OCI-LY3 (cell line): Measurements from ENCODE around the gene NCKAP5.

Experiments used
- H2AFZ ChIP-seq: fragments of 200-600, 300-600 bp; shearing (Covaris generic); 2 replicates; pipeline ENCODE4 v1.6.0; 2014; ENCODE audit warnings: antibody characterized with exemption, low read depth, low read length
- H3K27ac ChIP-seq: fragments of 200-600, 300-600 bp; sonication (generic); 2 replicates; pipeline ENCODE4 v1.5.1; 2014; ENCODE audit warnings: mild to moderate bottlenecking, low read length, moderate library complexity, mixed read lengths
- H3K27me3 ChIP-seq: fragments of 200-600, 300-600 bp; sonication (generic); 2 replicates; pipeline ENCODE4 v1.6.1; 2014; ENCODE audit warnings: low read depth, low read length, mixed read lengths
- H3K36me3 ChIP-seq: fragments of 200-600, 300-600 bp; sonication (generic); replicated peaks from 2 replicates; pipeline ENCODE3; 2014; ENCODE audit warnings: low read depth, low read length, mixed read lengths
- H3K4me1 ChIP-seq: fragments of 300-600, 200-600 bp; sonication (generic); 2 replicates; pipeline ENCODE4 v1.6.1; 2014; ENCODE audit warnings: low read length, mixed read lengths
- H3K4me2 ChIP-seq: fragments of 200-600, 300-600 bp; sonication (generic); 2 replicates; pipeline ENCODE4 v1.6.1; 2014; ENCODE audit warnings: low read length, mixed read lengths
- H3K4me3 ChIP-seq: fragments of 300-600, 200-600 bp; sonication (generic); 2 replicates; pipeline ENCODE4 v1.5.1; 2014; ENCODE audit warnings: antibody characterized with exemption, mild to moderate bottlenecking, low read length, moderate library complexity
- H3K79me2 ChIP-seq: fragments of 300-600, 200-600 bp; shearing (Covaris generic); 2 replicates; pipeline ENCODE4 v1.6.1; 2014; ENCODE audit warnings: mild to moderate bottlenecking, low read length, mixed read lengths
- H3K9ac ChIP-seq: fragments of 300-600, 200-600 bp; shearing (Covaris generic); 2 replicates; pipeline ENCODE4 v1.6.0; 2014; ENCODE audit warnings: mild to moderate bottlenecking, low read length, moderate library complexity
- H3K9me3 ChIP-seq: fragments of 200-600, 300-600 bp; shearing (Covaris generic); 2 replicates; pipeline ENCODE4 v1.6.1; 2014; ENCODE audit warnings: low read length, mixed read lengths; ENCODE audit not compliant: insufficient read depth
- H4K20me1 ChIP-seq: fragments of 200-600, 300-600 bp; sonication (generic); 2 replicates; pipeline ENCODE4 v1.6.1; 2016; ENCODE audit warnings: low read length, mixed read lengths; ENCODE audit not compliant: insufficient read depth
- CTCF ChIP-seq: fragments of 200-600, 300-600 bp; sonication (generic); IDR thresholded peaks from 2 replicates; pipeline ENCODE4 v1.5.1; 2014; ENCODE audit warnings: antibody characterized with exemption, low read length, low read depth
- EZH2phosphoT487 ChIP-seq: fragments of 200-600 bp; shearing (Covaris generic); IDR thresholded peaks from 2 replicates; pipeline ENCODE4 v1.6.1; 2018; ENCODE audit warnings: antibody characterized with exemption, mixed run types, low read depth

The NCKAP5 gene

GRCh38 chr2:133497951-133498565 is 70.2 kb downstream of the NCKAP5 start:
- Histone ChIP-seq H3K9me3 (no peaks in the 10 kb centered on the region), H3K4me1 (peaks cover 13% of the 10 kb centered on the region), H2AFZ (no peak overlapping the region), H3K27me3 (peaks cover 10% of the 10 kb centered on the region), H3K79me2 (no peaks in the 10 kb centered on the region), H3K9ac (no peak overlapping the region), H3K36me3 (no peaks in the 10 kb centered on the region), H3K4me3 (no peak overlapping the region), H4K20me1 (no peaks in the 10 kb centered on the region), H3K27ac (no peak overlapping the region), H3K4me2 (no peak overlapping the region; the same call in 1 of the 2 replicates)
- no peak for TF ChIP-seq CTCF
- no peak for TF ChIP-seq EZH2phosphoT487

GRCh38 chr2:133497270-133497893 is 70.9 kb downstream of the NCKAP5 start:
- H2AFZ ChIP-seq, result no peak overlapping the region
- no peak overlapping the region for H3K27ac ChIP-seq
- TF ChIP-seq CTCF, result no peak
- TF ChIP-seq EZH2phosphoT487, result no peak
- no peaks in the 10 kb centered on the region for H3K79me2 ChIP-seq
- no peak overlapping the region for H3K4me3 ChIP-seq
- peaks cover 13% of the 10 kb centered on the region for H3K4me1 ChIP-seq
- no peak overlapping the region for H3K9ac ChIP-seq
- H3K36me3 ChIP-seq, result no peaks in the 10 kb centered on the region
- H3K4me2 ChIP-seq, result no peak overlapping the region
- peaks cover 10% of the 10 kb centered on the region for H3K27me3 ChIP-seq
- no peaks in the 10 kb centered on the region for H4K20me1 ChIP-seq
- H3K9me3 ChIP-seq, result no peaks in the 10 kb centered on the region

- Histone ChIP-seq H3K9me3 (no peaks in the 10 kb centered on the region), H3K9ac (no peak overlapping the region), H3K79me2 (no peaks in the 10 kb centered on the region), H3K27ac (no peak overlapping the region), H2AFZ (no peak overlapping the region), H4K20me1 (no peaks in the 10 kb centered on the region), H3K36me3 (no peaks in the 10 kb centered on the region), H3K4me1 (peaks cover 13% of the 10 kb centered on the region), H3K4me2 (no peak overlapping the region), H3K27me3 (peaks cover 10% of the 10 kb centered on the region), H3K4me3 (no peak overlapping the region)
- no peak for TF ChIP-seq EZH2phosphoT487
- TF ChIP-seq CTCF, result no peak
Measured at GRCh38 chr2:133496501-133497269, 71.6 kb downstream of the NCKAP5 start.

- H3K36me3 ChIP-seq, result no peaks in the 10 kb centered on the region
- no peak for TF ChIP-seq EZH2phosphoT487
- H4K20me1 ChIP-seq, result no peaks in the 10 kb centered on the region
- peaks cover 8% of the 10 kb centered on the region for H3K27me3 ChIP-seq
- H3K9ac ChIP-seq, result no peak overlapping the region
- peaks cover 13% of the 10 kb centered on the region for H3K4me1 ChIP-seq
- H3K4me3 ChIP-seq, result no peak overlapping the region
- H3K27ac ChIP-seq, result no peak overlapping the region
- H3K9me3 ChIP-seq, result no peaks in the 10 kb centered on the region
- H2AFZ ChIP-seq, result no peak overlapping the region
- H3K79me2 ChIP-seq, result no peaks in the 10 kb centered on the region
- no peak overlapping the region for H3K4me2 ChIP-seq
Measured at GRCh38 chr2:133495226-133495625, 73.0 kb downstream of the NCKAP5 start.
